Measurements from ENCODE around the gene LZTS2. TPM values are rescaled to one million over a fixed set of nuclear protein-coding genes. Genes with fewer than 3 reads are reported as not detected.

The LZTS2 gene
- total and polyA plus RNA-seq, 2 experiments from 2014 or later, result 73.6 to 90.7 TPM

- Histone ChIP-seq H3K4me3 (no peak overlapping the region), H3K4me2 (no peak overlapping the region), H2AFZ (no peak overlapping the region), H3K9me2 (replicated peaks; ENCODE audit: insufficient read depth) (no peaks in the 10 kb centered on the region), H3K27me3 (no peaks in the 10 kb centered on the region), H3K79me2 (peaks cover 39% of the 10 kb centered on the region), H3K27ac (no peak overlapping the region), H4K20me1 (ENCODE audit: insufficient read depth, poor library complexity, severe bottlenecking) (peaks cover 10% of the 10 kb centered on the region), H3K4me1 (ENCODE audit: insufficient read depth) (peaks cover 10% of the 10 kb centered on the region), H3K9me3 (ENCODE audit: low read depth) (no peaks in the 10 kb centered on the region), H3K36me3 (replicated peaks; ENCODE audit: insufficient read depth, low read depth) (no peaks in the 10 kb centered on the region)
- TF ChIP-seq EZH2 (IDR thresholded peaks at IDR 0.05; ENCODE audit: borderline replicate concordance) (no peak), CTCF (IDR thresholded peaks at IDR 0.05; ENCODE audit: poor library complexity) (no peak), EZH2phosphoT487 (IDR thresholded peaks at IDR 0.05; ENCODE audit: low read depth, severe bottlenecking, unreplicated experiment) (no peak)
- 93% methylated on average over 4 of the region's 4 CpGs for WGBS (ENCODE audit: low lambda C conversion rate, missing lambda C conversion rate)
- no peak for DNase-seq (ENCODE audit: low spot score)
Observed at GRCh38 chr10:101005869-101006567, 6.4 kb downstream of the LZTS2 start.

- DNase-seq (ENCODE audit: low spot score), result no peak
- Histone ChIP-seq H2AFZ (no peak overlapping the region), H3K4me2 (no peak overlapping the region), H3K27me3 (no peaks in the 10 kb centered on the region), H3K79me2 (peaks cover 34% of the 10 kb centered on the region), H3K4me3 (no peak overlapping the region), H3K9me3 (ENCODE audit: low read depth) (no peaks in the 10 kb centered on the region), H3K27ac (no peak overlapping the region), H3K9me2 (replicated peaks; ENCODE audit: insufficient read depth) (no peaks in the 10 kb centered on the region), H4K20me1 (ENCODE audit: insufficient read depth, poor library complexity, severe bottlenecking) (peaks cover 8% of the 10 kb centered on the region), H3K4me1 (ENCODE audit: insufficient read depth) (peaks cover 5% of the 10 kb centered on the region), H3K36me3 (replicated peaks; ENCODE audit: insufficient read depth, low read depth) (no peaks in the 10 kb centered on the region)
- 91% methylated on average over 29 of the region's 33 CpGs for WGBS (ENCODE audit: low lambda C conversion rate, missing lambda C conversion rate)
- TF ChIP-seq EZH2phosphoT487 (IDR thresholded peaks at IDR 0.05; ENCODE audit: low read depth, severe bottlenecking, unreplicated experiment) (no peak), CTCF (IDR thresholded peaks at IDR 0.05; ENCODE audit: poor library complexity) (no peak), EZH2 (IDR thresholded peaks at IDR 0.05; ENCODE audit: borderline replicate concordance) (no peak)
Observed at GRCh38 chr10:101006593-101007098, 7.0 kb downstream of the LZTS2 start.

- H3K36me3 ChIP-seq (replicated peaks; ENCODE audit: insufficient read depth, low read depth), result no peaks in the 10 kb centered on the region
- peaks cover 3% of the 10 kb centered on the region for H4K20me1 ChIP-seq (ENCODE audit: insufficient read depth, poor library complexity, severe bottlenecking)
- no peak for TF ChIP-seq CTCF (IDR thresholded peaks at IDR 0.05; ENCODE audit: poor library complexity)
- no peak for TF ChIP-seq EZH2phosphoT487 (IDR thresholded peaks at IDR 0.05; ENCODE audit: low read depth, severe bottlenecking, unreplicated experiment)
- no peak for TF ChIP-seq EZH2 (IDR thresholded peaks at IDR 0.05; ENCODE audit: borderline replicate concordance)
- WGBS (ENCODE audit: low lambda C conversion rate, missing lambda C conversion rate), result 90% methylated on average over 11 of the region's 11 CpGs
- no peak overlapping the region for H3K4me2 ChIP-seq
- H3K27me3 ChIP-seq, result no peaks in the 10 kb centered on the region
- H3K4me3 ChIP-seq, result no peak overlapping the region
- no peak overlapping the region for H2AFZ ChIP-seq
- H3K9me2 ChIP-seq (replicated peaks; ENCODE audit: insufficient read depth), result no peaks in the 10 kb centered on the region
- H3K4me1 ChIP-seq (ENCODE audit: insufficient read depth), result no peaks in the 10 kb centered on the region
- no peak for DNase-seq (ENCODE audit: low spot score)
- H3K79me2 ChIP-seq, result peaks cover 28% of the 10 kb centered on the region
- H3K9me3 ChIP-seq (ENCODE audit: low read depth), result no peaks in the 10 kb centered on the region
- peak overlapping the region; percentile 20 for H3K27ac ChIP-seq
Observed at GRCh38 chr10:101007099-101007711, 7.6 kb downstream of the LZTS2 start.

Data from hepatocyte (in vitro differentiated cells).